NCI-H146 treated with DMSO at 0.1 percent for 48 hours (cell line): ENCODE measurements around the gene HOXC11.

Source experiments
- DNase-seq: peaks from one replicate; lab custom pipeline; 2025; ENCODE audit not compliant: unreplicated experiment; lab: John Stamatoyannopoulos, UW

The HOXC11 gene

GRCh38 chr12:53997204-53998109, 24.5 kb downstream of the HOXC11 start:
- no peak for DNase-seq

GRCh38 chr12:53998110-53998899, 25.4 kb downstream of the HOXC11 start:
- DNase-seq, result no peak

GRCh38 chr12:53998900-53999236, 25.9 kb downstream of the HOXC11 start:
- no peak for DNase-seq

GRCh38 chr12:53999559-54000115, 26.7 kb downstream of the HOXC11 start:
- no peak for DNase-seq

GRCh38 chr12:54000116-54001114, 27.5 kb downstream of the HOXC11 start, which contains the start of gene HOXC9:
TSS of gene HOXC9 (plus strand) at chr12:54000161. CDS start at chr12:54000189, 28 bp downstream.
- no peak for DNase-seq

- no peak for DNase-seq
These were observed 28.6 kb downstream of the HOXC11 start for GRCh38 chr12:54001283-54002187.

GRCh38 chr12:54002278-54002914, 29.5 kb downstream of the HOXC11 start:
- no peak for DNase-seq

GRCh38 chr12:54002915-54003389, 30.0 kb downstream of the HOXC11 start:
- no peak for DNase-seq

GRCh38 chr12:54003625-54004024, 30.7 kb downstream of the HOXC11 start:
- DNase-seq, result no peak

- DNase-seq, result no peak
These were observed 31.3 kb downstream of the HOXC11 start for GRCh38 chr12:54004063-54004840.

- DNase-seq, result no peak
These were observed 32.1 kb downstream of the HOXC11 start for GRCh38 chr12:54004841-54005530.

GRCh38 chr12:54005531-54005852, 32.6 kb downstream of the HOXC11 start:
- DNase-seq, result no peak

- DNase-seq, result peak; percentile 49
These were observed 33.1 kb downstream of the HOXC11 start for GRCh38 chr12:54005853-54006558.

- no peak for DNase-seq
These were observed 33.8 kb downstream of the HOXC11 start for GRCh38 chr12:54006559-54007220.

GRCh38 chr12:54007538-54008259, 34.8 kb downstream of the HOXC11 start:
- DNase-seq, result no peak

GRCh38 chr12:54008260-54008552, 35.3 kb downstream of the HOXC11 start:
- DNase-seq, result no peak
